Measurements from ENCODE around the gene TENM4. TPM values are rescaled to one million over a fixed set of nuclear protein-coding genes. Genes with fewer than 3 reads are reported as not detected.
A peak's percentile ranks its signal among the peaks of the same experiment; 100 is the strongest.

Gene TENM4
- polyA plus RNA-seq, 1 donor from 2014 or later = 16.8 TPM

DNA sequence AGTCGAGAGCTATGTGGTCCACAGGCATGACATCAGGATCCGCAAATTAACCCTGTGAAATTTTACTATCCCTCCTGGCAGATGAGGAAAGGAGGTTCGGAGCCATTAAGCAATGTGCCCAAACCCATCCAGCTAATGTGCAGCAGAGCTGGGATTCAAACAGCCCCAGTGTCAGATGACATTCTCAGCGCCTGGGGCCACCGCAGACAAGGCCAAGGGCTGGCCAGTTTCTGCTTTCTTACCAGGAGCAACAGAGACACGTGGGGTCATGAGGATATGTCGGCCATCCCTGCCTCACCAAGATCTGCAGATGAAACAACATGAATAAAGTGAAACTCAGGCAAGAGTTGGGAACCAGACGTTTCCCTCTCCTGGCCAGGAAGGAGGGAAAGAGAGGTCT, 110.2 kb downstream of the TENM4 start:
- TF ChIP-seq EZH2 (IDR thresholded peaks at IDR 0.05; ENCODE audit: borderline replicate concordance, insufficient read depth, low read length, poor library complexity, severe bottlenecking) (no peak), MXI1 (conservative IDR thresholded peaks at IDR 0.05; ENCODE audit: poor library complexity, severe bottlenecking) (no peak), SMC3 (conservative IDR thresholded peaks at IDR 0.05; ENCODE audit: poor library complexity) (no peak), EP300 (conservative IDR thresholded peaks at IDR 0.05; ENCODE audit: poor library complexity, severe bottlenecking) (no peak), POLR2AphosphoS5 (IDR thresholded peaks at IDR 0.05) (no peak), RAD21 (conservative IDR thresholded peaks at IDR 0.05) (no peak), TAF1 (IDR thresholded peaks at IDR 0.05; ENCODE audit: low read depth) (no peak)
- TF ChIP-seq, protein P1, sequence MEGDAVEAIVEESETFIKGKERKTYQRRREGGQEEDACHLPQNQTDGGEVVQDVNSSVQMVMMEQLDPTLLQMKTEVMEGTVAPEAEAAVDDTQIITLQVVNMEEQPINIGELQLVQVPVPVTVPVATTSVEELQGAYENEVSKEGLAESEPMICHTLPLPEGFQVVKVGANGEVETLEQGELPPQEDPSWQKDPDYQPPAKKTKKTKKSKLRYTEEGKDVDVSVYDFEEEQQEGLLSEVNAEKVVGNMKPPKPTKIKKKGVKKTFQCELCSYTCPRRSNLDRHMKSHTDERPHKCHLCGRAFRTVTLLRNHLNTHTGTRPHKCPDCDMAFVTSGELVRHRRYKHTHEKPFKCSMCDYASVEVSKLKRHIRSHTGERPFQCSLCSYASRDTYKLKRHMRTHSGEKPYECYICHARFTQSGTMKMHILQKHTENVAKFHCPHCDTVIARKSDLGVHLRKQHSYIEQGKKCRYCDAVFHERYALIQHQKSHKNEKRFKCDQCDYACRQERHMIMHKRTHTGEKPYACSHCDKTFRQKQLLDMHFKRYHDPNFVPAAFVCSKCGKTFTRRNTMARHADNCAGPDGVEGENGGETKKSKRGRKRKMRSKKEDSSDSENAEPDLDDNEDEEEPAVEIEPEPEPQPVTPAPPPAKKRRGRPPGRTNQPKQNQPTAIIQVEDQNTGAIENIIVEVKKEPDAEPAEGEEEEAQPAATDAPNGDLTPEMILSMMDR (IDR thresholded peaks at IDR 0.05; ENCODE audit: poor library complexity, severe bottlenecking) = no peak
- TF ChIP-seq, protein P2, sequence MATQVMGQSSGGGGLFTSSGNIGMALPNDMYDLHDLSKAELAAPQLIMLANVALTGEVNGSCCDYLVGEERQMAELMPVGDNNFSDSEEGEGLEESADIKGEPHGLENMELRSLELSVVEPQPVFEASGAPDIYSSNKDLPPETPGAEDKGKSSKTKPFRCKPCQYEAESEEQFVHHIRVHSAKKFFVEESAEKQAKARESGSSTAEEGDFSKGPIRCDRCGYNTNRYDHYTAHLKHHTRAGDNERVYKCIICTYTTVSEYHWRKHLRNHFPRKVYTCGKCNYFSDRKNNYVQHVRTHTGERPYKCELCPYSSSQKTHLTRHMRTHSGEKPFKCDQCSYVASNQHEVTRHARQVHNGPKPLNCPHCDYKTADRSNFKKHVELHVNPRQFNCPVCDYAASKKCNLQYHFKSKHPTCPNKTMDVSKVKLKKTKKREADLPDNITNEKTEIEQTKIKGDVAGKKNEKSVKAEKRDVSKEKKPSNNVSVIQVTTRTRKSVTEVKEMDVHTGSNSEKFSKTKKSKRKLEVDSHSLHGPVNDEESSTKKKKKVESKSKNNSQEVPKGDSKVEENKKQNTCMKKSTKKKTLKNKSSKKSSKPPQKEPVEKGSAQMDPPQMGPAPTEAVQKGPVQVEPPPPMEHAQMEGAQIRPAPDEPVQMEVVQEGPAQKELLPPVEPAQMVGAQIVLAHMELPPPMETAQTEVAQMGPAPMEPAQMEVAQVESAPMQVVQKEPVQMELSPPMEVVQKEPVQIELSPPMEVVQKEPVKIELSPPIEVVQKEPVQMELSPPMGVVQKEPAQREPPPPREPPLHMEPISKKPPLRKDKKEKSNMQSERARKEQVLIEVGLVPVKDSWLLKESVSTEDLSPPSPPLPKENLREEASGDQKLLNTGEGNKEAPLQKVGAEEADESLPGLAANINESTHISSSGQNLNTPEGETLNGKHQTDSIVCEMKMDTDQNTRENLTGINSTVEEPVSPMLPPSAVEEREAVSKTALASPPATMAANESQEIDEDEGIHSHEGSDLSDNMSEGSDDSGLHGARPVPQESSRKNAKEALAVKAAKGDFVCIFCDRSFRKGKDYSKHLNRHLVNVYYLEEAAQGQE (IDR thresholded peaks at IDR 0.05; ENCODE audit: borderline replicate concordance) = no peak
- peak overlapping the region; percentile 83 for H3K27ac ChIP-seq (ENCODE audit: low read length)
- peak overlapping the region; percentile 37 for H3K4me3 ChIP-seq (ENCODE audit: low read length)
- H3F3A ChIP-seq (ENCODE audit: insufficient read depth, low read length, poor library complexity, severe bottlenecking) = no peaks in the 10 kb centered on the region
- H3K27me3 ChIP-seq (ENCODE audit: insufficient read depth, low read depth, low read length) = no peaks in the 10 kb centered on the region
- H3K9me2 ChIP-seq (ENCODE audit: insufficient read depth, low read length) = no peaks in the 10 kb centered on the region
- H3K79me2 ChIP-seq (replicated peaks; ENCODE audit: insufficient read depth, low read length) = peaks cover 12% of the 10 kb centered on the region
- H2AFZ ChIP-seq (ENCODE audit: low read depth, low read length) = no peak overlapping the region
- no peaks in the 10 kb centered on the region for H4K20me1 ChIP-seq (ENCODE audit: insufficient read depth)
- no peak overlapping the region for H3K4me2 ChIP-seq (ENCODE audit: low read length)
- H3K9ac ChIP-seq (ENCODE audit: low read length) = peak overlapping the region; percentile 55
- no peaks in the 10 kb centered on the region for H3K36me3 ChIP-seq (ENCODE audit: insufficient read depth, low read length)
- no peaks in the 10 kb centered on the region for H3K9me3 ChIP-seq (ENCODE audit: low read length)

DNA sequence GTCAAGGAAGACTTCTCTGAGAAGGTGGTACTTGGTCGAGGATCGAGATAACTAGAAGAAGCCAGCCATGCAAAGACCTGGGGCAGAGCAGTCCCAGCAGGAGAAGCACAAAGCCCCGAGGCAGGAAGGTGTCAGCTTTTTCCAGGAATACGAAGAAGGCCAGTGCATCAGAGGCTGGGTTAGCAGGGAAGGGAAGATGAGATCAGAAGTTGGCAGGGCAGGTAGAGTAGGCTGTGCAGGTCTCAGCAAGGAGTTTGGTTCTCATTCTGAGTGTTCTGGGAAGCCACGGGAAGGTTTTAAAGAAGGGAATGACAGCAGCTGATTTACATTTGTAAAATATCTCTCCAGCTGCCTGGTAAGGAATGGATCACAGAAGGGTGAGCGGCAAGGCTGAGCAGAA, 111.3 kb downstream of the TENM4 start:
- no peaks in the 10 kb centered on the region for H3F3A ChIP-seq (ENCODE audit: insufficient read depth, low read length, poor library complexity, severe bottlenecking)
- no peak overlapping the region for H3K9ac ChIP-seq (ENCODE audit: low read length)
- peak overlapping the region; percentile 83 for H3K27ac ChIP-seq (ENCODE audit: low read length)
- H3K4me2 ChIP-seq (ENCODE audit: low read length) = no peak overlapping the region
- no peak overlapping the region for H2AFZ ChIP-seq (ENCODE audit: low read depth, low read length)
- H3K4me3 ChIP-seq (ENCODE audit: low read length) = no peak overlapping the region
- TF ChIP-seq EP300 (conservative IDR thresholded peaks at IDR 0.05; ENCODE audit: poor library complexity, severe bottlenecking) = no peak
- TF ChIP-seq, protein P2 (IDR thresholded peaks at IDR 0.05; ENCODE audit: borderline replicate concordance) = no peak
- TF ChIP-seq POLR2AphosphoS5 (IDR thresholded peaks at IDR 0.05) = no peak
- TF ChIP-seq, protein P1 (IDR thresholded peaks at IDR 0.05; ENCODE audit: poor library complexity, severe bottlenecking) = no peak
- TF ChIP-seq EZH2 (IDR thresholded peaks at IDR 0.05; ENCODE audit: borderline replicate concordance, insufficient read depth, low read length, poor library complexity, severe bottlenecking) = no peak
- TF ChIP-seq MXI1 (conservative IDR thresholded peaks at IDR 0.05; ENCODE audit: poor library complexity, severe bottlenecking) = no peak
- TF ChIP-seq RAD21 (conservative IDR thresholded peaks at IDR 0.05) = no peak
- no peak for TF ChIP-seq TAF1 (IDR thresholded peaks at IDR 0.05; ENCODE audit: low read depth)
- H3K9me3 ChIP-seq (ENCODE audit: low read length) = no peaks in the 10 kb centered on the region
- no peaks in the 10 kb centered on the region for H4K20me1 ChIP-seq (ENCODE audit: insufficient read depth)
- no peaks in the 10 kb centered on the region for H3K9me2 ChIP-seq (ENCODE audit: insufficient read depth, low read length)
- H3K27me3 ChIP-seq (ENCODE audit: insufficient read depth, low read depth, low read length) = no peaks in the 10 kb centered on the region
- H3K36me3 ChIP-seq (ENCODE audit: insufficient read depth, low read length) = no peaks in the 10 kb centered on the region
- H3K79me2 ChIP-seq (replicated peaks; ENCODE audit: insufficient read depth, low read length) = peaks cover 6% of the 10 kb centered on the region
